Activated naive CD4-positive, alpha-beta T cell treated with anti-CD3 and anti-CD28 coated beads, Interleukin-2, amount 10 ng/mL, durations not matched to agents 7 days and 5 days (primary cell): ENCODE data around the gene ZFP36L1.

Experiments
- CTCF ChIA-PET: fragments of 350-600 bp; sonication (Branson Sonifier 250); formaldehyde crosslinking; loops from one replicate; lab custom pipeline; 2021; ENCODE audit warnings: antibody characterized with exemption; lab: Charles Lee
- DNase-seq: peaks from one replicate; pipeline ENCODE4 v3.0.0-alpha.2; 2020
- H3K27ac Mint-ChIP-seq: one replicate; pipeline ENCODE4 v1.8.0; 2021; ENCODE audit warnings: mild to moderate bottlenecking, moderate library complexity, mixed read lengths
- H3K27me3 Mint-ChIP-seq: one replicate; pipeline ENCODE4 v1.8.0; 2021; ENCODE audit warnings: mild to moderate bottlenecking, mixed read lengths
- H3K36me3 Mint-ChIP-seq: one replicate; pipeline ENCODE4 v1.8.0; 2021; ENCODE audit warnings: mixed read lengths
- H3K4me1 Mint-ChIP-seq: one replicate; pipeline ENCODE4 v1.8.0; 2021; ENCODE audit warnings: mixed read lengths
- H3K4me3 Mint-ChIP-seq: one replicate; pipeline ENCODE4 v1.8.0; 2021; ENCODE audit warnings: mild to moderate bottlenecking, moderate library complexity, mixed read lengths
- H3K9me3 Mint-ChIP-seq: one replicate; pipeline ENCODE4 v1.8.0; 2021; ENCODE audit warnings: mixed read lengths

The ZFP36L1 gene

DNA sequence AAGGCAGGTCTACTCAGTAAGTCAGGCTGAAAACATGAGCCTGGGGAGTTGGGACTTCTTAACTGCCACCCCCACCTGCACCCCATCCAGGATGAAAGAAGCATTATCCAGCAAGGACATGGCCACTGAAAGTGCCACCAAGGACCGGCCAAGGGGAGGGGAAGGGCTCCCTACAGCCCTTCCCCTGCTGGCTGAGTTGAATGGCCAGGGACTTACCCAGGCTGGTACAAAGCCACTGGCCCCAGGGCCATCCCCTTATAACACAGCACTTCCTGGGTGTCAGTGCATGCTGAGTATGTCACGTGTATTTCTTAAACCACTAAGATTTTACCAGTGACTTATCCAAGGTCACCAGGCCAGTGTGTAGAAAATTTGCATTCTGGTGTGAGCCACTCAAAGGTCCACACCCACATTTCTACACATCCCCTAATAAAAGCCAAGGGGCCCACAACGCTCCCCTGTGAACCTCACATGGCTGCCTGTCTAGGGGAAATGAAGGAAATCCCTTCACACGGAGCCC is 29.3 kb upstream of the ZFP36L1 start:
- no peak overlapping the region for H3K4me3 Mint-ChIP-seq
- peak overlapping the region; percentile 8 for H3K27ac Mint-ChIP-seq
- no peaks in the 10 kb centered on the region for H3K36me3 Mint-ChIP-seq
- CTCF ChIA-PET = interaction anchor here (0.8 to 11.5 kb wide), 6 partner anchors 21 to 572 kb away, joined by 3 to 149 read pairs (median 38); no protein-coding TSS in a partner anchor
- no peaks in the 10 kb centered on the region for H3K27me3 Mint-ChIP-seq
- no peak for DNase-seq
- H3K9me3 Mint-ChIP-seq = no peaks in the 10 kb centered on the region
- peaks cover 40% of the 10 kb centered on the region for H3K4me1 Mint-ChIP-seq

DNA sequence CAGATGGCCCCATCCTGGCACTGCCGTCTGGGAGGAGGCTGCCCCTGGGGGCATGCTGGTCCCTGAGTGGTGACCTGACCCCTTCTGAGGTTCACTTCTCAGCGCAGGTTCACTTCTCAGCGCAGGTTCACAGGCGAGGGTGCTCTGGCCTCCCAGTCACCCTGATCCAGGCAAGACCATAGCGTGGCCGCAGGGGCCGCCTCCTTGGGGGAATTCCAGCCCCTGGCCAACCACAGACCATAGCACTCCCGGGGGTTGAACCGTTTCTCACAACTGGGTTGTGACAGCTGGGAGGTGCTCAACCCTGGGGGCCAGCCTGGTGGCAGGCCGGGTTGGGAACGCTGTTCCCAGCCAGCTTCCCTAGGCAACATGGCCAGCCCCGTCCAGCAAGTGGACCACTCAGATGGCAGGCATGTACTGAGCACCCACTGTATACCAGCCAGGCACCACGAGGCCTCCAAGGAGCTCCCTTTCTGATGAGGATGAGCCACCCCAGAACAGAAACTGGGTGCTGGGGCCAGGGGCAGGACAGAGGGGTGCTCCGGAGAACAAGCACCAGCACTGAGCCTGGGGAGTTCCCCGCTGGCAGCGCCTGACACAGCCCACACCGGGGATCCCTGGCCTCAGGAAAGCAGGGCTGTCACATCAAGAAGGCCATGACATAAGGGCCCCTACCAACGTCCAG is 28.3 kb upstream of the ZFP36L1 start:
- Mint-ChIP-seq H3K27me3 (no peaks in the 10 kb centered on the region), H3K9me3 (no peaks in the 10 kb centered on the region), H3K27ac (peak overlapping the region; percentile 87), H3K36me3 (no peaks in the 10 kb centered on the region), H3K4me3 (no peak overlapping the region), H3K4me1 (peaks cover 42% of the 10 kb centered on the region)
- CTCF ChIA-PET = interaction anchor here (1.3 to 11.5 kb wide), 7 partner anchors 8 to 888 kb away, joined by 3 to 149 read pairs (median 28); no protein-coding TSS in a partner anchor
- DNase-seq = no peak

DNA sequence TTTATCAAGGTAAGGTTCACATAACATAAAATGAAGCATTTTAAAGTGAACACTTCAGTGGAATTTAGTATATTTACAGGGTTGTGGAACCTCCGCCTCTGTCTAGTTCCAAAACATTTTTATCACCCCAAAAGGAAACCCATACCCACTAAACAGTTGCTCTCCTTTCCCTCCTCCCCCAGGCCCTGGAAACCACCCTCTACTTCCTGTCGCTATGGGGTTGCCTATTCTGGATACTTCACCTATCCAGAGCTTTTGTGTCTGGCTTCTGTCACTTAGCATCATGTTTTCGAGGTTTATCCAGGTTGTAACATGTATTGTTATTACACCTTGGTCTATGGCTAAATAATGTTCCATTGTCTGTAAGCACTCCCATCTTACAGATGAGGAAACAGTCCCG is 27.7 kb upstream of the ZFP36L1 start:
- Mint-ChIP-seq H3K9me3 (no peaks in the 10 kb centered on the region), H3K27me3 (no peaks in the 10 kb centered on the region), H3K4me1 (peaks cover 47% of the 10 kb centered on the region), H3K27ac (peak overlapping the region; percentile 87), H3K36me3 (no peaks in the 10 kb centered on the region), H3K4me3 (peak overlapping the region; percentile 0)
- CTCF ChIA-PET = interaction anchor here (0.9 to 11.5 kb wide), 8 partner anchors 9 to 887 kb away, joined by 3 to 149 read pairs (median 22); no protein-coding TSS in a partner anchor
- peak; percentile 72 for DNase-seq

DNA sequence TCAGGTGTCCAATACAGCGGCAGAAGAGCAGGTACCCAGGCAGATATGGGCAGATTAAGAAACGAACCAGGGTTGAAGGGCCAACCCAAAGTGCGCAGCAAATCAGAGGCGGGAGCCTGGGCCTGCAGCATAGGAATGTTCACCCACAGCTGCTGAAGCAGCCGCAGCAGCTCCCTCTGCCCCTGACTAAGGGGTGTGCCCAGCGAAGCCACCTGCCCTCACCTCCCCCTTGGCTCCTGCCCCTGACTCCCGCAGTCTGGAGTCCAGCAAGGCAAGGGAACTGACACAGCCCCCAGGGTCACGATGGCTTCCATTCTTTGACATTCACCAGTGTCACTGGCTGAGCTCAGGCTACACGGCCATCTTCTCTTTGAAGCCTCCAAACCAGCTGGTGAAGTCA is 27.3 kb upstream of the ZFP36L1 start:
- Mint-ChIP-seq H3K36me3 (no peaks in the 10 kb centered on the region), H3K9me3 (no peaks in the 10 kb centered on the region), H3K27me3 (no peaks in the 10 kb centered on the region), H3K4me1 (peaks cover 51% of the 10 kb centered on the region), H3K27ac (peak overlapping the region; percentile 87), H3K4me3 (no peak overlapping the region)
- peak; percentile 36 for DNase-seq
- CTCF ChIA-PET = interaction anchor here (0.9 to 11.5 kb wide), 9 partner anchors 9 to 887 kb away, joined by 3 to 149 read pairs (median 16); no protein-coding TSS in a partner anchor

DNA sequence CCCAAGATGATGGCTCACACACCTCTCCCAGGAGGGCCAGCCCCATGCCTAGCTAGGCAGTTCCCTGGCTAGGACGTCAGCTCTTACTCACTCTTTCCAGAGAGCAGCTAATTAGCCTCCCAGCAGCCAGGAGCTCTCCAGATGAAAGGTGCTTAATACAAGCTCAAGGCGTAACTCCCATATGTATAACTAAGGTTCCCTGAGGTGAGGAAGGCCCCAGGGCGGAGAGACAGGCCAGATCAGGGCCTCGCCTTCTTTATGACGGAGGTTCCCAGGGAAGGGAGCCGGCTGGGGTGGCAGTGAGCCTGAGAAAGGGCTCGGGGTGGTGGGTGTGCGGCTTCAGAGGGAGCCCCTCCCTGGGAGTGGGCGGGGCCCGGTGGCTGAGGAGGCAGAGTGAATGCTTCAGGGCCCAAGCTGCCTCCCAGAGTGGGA is 26.4 kb upstream of the ZFP36L1 start:
- Mint-ChIP-seq H3K9me3 (no peaks in the 10 kb centered on the region), H3K4me1 (peaks cover 58% of the 10 kb centered on the region), H3K27me3 (no peaks in the 10 kb centered on the region), H3K27ac (no peak overlapping the region), H3K4me3 (no peak overlapping the region), H3K36me3 (no peaks in the 10 kb centered on the region)
- DNase-seq = no peak
- CTCF ChIA-PET = interaction anchor here (1.3 to 11.5 kb wide), 7 partner anchors 10 to 886 kb away, joined by 3 to 149 read pairs (median 28); no protein-coding TSS in a partner anchor

DNA sequence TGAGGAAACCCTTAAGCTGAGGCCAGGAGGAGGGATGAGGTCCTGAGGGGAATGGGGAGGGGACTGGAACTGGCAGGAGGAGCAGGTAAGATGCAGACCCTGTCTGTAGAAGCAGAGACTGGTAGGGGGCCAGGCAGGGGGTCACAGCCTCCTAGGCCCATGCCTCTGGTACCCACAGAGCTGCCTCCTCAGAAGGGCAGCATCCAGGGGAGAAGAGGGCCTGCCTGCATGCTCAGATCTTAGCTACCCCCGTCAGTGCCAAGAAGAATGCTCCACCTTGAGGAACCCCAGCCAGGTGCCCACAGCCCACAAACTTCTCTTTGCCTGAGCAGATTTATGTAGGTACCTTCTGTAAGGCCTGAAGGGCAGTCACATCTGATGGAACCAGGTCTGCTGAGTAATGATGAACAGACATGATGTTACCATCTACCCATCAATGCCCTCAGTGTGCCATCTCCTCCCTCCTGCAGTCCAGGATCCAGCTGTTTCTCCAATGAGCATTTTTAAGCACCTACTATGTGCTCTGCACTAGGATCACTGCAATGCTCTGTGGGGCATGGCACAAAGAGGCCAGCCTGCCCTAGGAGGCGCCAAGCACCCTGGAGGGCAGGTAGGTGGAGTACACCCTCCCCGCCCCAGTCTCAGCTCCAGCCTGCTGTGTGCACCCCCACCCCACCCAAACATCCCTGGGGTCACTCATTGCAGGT is 24.8 kb upstream of the ZFP36L1 start:
- no peak for DNase-seq
- peak overlapping the region; percentile 77 for H3K4me3 Mint-ChIP-seq
- no peaks in the 10 kb centered on the region for H3K36me3 Mint-ChIP-seq
- CTCF ChIA-PET = interaction anchor here (0.8 to 11.5 kb wide), 20 partner anchors 8 to 935 kb away, joined by 3 to 149 read pairs (median 6); no protein-coding TSS in a partner anchor
- no peaks in the 10 kb centered on the region for H3K27me3 Mint-ChIP-seq
- H3K9me3 Mint-ChIP-seq = no peaks in the 10 kb centered on the region
- H3K4me1 Mint-ChIP-seq = peaks cover 73% of the 10 kb centered on the region
- peak overlapping the region; percentile 55 for H3K27ac Mint-ChIP-seq

DNA sequence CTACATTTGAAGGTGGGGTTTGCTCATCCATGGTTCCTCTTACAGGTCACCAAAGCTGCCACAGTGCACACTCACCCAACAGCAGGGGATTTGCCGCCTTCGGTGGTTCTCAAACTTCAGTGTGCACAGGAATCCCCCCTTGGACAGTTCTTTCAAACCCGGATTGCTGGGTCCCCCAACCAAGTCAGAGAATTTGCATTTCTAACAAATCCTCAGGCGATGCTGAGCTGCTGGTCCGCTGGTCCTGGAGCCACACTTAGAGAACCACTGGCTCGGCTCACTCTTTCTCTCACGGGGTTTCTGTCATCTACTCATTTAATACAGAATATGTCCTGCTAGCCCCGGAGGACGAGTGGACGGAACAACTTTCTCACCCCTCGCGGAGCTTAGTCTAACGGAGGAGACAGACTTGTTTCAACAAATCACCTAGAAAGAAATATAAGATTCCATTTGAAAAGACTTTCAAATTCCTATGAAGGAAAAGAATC is 24.1 kb upstream of the ZFP36L1 start:
- Mint-ChIP-seq H3K36me3 (no peaks in the 10 kb centered on the region), H3K27ac (peak overlapping the region; percentile 99), H3K4me3 (peak overlapping the region; percentile 77), H3K27me3 (no peaks in the 10 kb centered on the region), H3K4me1 (peaks cover 73% of the 10 kb centered on the region), H3K9me3 (no peaks in the 10 kb centered on the region)
- CTCF ChIA-PET = interaction anchor here (0.8 to 11.5 kb wide), 26 partner anchors 8 to 977 kb away, joined by 3 to 149 read pairs (median 6); partner anchors contain the start of gene ZFP36L1
- no peak for DNase-seq

DNA sequence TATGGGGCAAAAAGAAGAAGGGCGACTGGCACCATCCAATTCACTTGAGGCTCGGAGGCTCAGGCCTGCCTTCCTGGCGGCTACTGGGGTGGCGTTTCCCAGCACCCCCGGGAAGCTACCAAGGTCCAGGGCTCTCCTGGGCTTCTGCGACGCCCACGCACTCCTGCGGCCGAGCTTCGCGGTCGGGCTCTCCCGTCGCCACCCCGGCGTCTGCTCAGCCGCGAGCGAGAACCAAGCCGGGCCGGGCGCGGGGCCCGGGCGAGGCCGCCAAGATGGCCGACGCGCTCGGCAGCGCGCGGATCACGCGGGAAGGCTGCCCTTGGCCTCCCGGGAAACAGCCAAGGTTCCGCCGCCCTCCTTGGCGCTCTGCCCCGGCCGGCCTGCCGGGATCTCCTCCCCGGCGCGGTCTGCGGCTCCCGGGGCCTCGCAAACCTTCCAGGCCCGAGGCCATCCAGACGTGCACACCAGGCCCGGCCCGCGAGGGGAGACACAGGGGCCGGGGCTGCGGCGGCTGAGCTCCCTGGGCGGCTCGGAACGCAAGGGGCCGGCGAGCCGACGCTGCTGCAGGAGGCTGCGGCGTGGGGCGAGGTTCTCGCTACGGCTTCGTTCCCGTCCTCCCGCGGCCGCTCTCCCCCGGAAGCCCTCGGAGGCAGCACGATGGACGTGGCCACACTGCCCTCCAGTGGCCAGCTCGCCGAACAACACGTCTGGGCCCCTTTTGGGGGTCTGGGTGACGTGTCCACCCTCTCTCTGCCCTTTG is 23.5 kb upstream of the ZFP36L1 start:
- CTCF ChIA-PET = interaction anchor here (0.8 to 11.5 kb wide), 28 partner anchors 9 to 976 kb away, joined by 3 to 149 read pairs (median 6); partner anchors contain the start of gene ZFP36L1
- Mint-ChIP-seq H3K4me1 (peaks cover 72% of the 10 kb centered on the region), H3K9me3 (no peaks in the 10 kb centered on the region), H3K27me3 (no peaks in the 10 kb centered on the region), H3K27ac (peak overlapping the region; percentile 99), H3K4me3 (peak overlapping the region; percentile 77), H3K36me3 (no peaks in the 10 kb centered on the region)
- DNase-seq = peak; percentile 92

DNA sequence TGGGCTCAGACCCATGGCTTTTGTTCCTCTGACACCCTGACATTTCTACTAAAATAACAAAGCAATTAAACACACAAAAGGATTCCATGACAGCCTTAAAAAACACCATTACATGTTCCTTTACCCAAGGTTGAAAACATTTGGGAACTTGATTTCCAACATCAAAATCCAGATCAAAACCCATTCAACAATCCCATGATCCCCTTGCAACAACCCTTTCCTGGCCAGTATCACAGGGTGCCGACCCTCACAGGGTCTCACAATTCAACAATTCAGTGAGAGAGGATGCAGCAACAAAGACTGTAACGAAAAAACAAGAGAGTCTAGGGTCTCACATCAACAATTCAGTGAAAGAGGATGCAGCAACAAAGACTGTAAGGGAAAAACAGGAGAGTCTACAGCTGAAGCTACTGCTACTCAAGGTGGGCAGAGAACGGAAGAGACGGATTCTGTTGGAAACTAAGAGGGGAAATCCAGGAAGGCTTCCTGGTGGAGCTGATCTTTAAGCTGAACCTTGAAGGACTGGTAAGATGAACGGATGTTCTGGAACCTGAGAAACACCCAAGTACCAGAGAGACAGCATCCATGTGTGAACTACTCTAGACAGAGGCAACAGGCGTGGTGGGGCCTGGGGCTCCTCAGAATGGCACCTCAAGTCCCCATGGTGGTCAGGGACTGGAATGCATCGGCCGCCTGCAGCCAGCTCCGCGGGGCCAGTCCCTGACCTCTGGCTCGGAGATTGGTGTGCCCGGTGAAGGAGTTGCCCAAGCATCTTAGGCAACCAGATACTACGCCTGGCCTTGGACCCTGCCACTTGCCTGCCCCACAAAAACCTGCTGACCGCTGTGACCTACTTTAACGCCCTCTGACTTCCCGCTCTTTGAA is 22.7 kb upstream of the ZFP36L1 start:
- Mint-ChIP-seq H3K27me3 (peaks cover 4% of the 10 kb centered on the region), H3K36me3 (no peaks in the 10 kb centered on the region), H3K9me3 (no peaks in the 10 kb centered on the region), H3K4me1 (peaks cover 66% of the 10 kb centered on the region), H3K4me3 (peak overlapping the region; percentile 77), H3K27ac (peak overlapping the region; percentile 99)
- CTCF ChIA-PET = interaction anchor here (0.8 to 11.5 kb wide), 18 partner anchors 12 to 975 kb away, joined by 3 to 149 read pairs (median 7); partner anchors contain the start of gene ZFP36L1
- no peak for DNase-seq

DNA sequence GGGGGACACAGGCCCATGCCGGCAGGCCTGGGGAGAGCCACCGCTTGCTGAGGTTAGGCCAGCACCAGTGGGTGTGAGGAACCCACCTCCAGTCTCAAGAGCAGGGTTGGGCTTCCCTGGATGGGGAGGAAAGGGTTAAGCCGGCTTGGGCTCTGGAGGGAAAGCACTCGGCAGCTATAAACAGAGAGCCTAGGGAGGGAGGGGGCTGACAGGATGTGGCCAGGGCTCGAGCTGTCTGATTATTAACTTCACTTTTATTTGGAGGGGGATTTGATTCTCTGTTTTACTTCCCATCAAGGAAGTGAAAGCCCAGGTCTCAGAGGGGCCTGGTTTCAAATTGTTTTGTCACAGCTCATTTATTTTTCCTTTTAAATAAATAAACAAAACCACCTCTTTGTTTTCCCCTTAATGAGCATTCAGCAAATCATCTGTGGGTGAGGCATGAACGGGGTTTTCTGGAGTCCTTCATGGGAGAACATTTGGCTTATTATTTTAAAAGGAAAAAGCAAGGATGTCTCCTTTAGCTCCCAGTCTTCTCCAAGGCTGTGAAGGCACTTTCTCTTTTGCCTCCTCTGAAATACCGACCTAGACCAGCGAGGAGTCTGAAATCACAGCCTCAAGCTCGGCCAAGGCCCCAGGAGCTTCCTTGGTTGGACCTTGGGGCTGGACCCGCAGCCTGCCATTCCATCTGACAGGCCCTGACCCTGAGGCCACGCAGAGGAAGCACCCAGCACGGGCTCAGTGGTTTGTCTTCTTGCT is 21.9 kb upstream of the ZFP36L1 start:
- CTCF ChIA-PET = interaction anchor here (0.6 to 11.5 kb wide), 13 partner anchors 10 to 882 kb away, joined by 3 to 149 read pairs (median 5); partner anchors contain the start of gene ZFP36L1
- peak; percentile 78 for DNase-seq
- no peaks in the 10 kb centered on the region for H3K9me3 Mint-ChIP-seq
- peak overlapping the region; percentile 77 for H3K4me3 Mint-ChIP-seq
- no peaks in the 10 kb centered on the region for H3K36me3 Mint-ChIP-seq
- peaks cover 4% of the 10 kb centered on the region for H3K27me3 Mint-ChIP-seq
- peak overlapping the region; percentile 99 for H3K27ac Mint-ChIP-seq
- peaks cover 57% of the 10 kb centered on the region for H3K4me1 Mint-ChIP-seq

DNA sequence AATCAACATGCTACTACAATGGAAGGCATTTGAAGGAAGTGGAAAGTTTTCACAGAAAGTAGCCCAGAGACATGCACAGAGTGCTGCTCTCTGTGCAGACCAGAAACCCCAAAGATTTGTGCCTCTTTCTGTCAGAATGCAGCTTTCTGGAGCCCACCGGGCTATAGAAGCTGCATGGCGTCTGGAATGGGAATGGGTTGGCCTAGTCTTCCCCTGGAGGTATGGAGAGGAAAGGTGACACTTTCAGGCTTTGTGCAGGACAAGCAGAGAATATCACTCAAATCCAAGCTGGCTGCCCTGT is 21.3 kb upstream of the ZFP36L1 start:
- peak overlapping the region; percentile 99 for H3K27ac Mint-ChIP-seq
- peak overlapping the region; percentile 77 for H3K4me3 Mint-ChIP-seq
- DNase-seq = no peak
- H3K4me1 Mint-ChIP-seq = peaks cover 52% of the 10 kb centered on the region
- peaks cover 4% of the 10 kb centered on the region for H3K27me3 Mint-ChIP-seq
- H3K9me3 Mint-ChIP-seq = no peaks in the 10 kb centered on the region
- CTCF ChIA-PET = interaction anchor here (0.6 to 11.5 kb wide), 9 partner anchors 10 to 564 kb away, joined by 4 to 149 read pairs (median 4); no protein-coding TSS in a partner anchor
- no peaks in the 10 kb centered on the region for H3K36me3 Mint-ChIP-seq

DNA sequence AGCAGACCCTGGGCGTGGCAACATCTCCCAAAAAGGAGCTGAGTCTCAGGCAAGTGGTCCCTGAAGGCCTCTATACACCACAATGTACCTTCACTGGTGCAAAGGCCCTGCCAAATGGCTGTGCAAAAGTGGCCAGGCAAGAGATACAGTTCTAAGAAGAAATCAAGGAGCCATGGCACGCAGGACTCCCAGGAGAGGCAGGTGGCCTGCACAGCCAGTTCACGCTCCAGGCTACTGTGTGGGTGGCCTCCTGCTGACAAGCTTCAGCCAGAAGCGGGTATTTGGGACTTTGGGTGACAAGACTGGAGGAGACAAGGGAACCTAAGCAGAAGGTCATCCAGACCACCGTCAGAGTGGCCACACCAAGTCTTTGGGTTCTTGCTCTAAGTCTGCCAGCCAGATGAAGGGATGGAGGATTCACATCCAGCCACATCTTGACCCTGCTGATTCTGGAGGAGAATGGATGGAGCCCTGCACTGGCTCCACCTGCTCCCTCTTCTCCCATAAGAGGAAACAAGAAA is 20.5 kb upstream of the ZFP36L1 start:
- Mint-ChIP-seq H3K9me3 (no peaks in the 10 kb centered on the region), H3K4me3 (no peak overlapping the region), H3K36me3 (no peaks in the 10 kb centered on the region), H3K27me3 (peaks cover 4% of the 10 kb centered on the region), H3K4me1 (peaks cover 49% of the 10 kb centered on the region), H3K27ac (peak overlapping the region; percentile 99)
- CTCF ChIA-PET = interaction anchor here (1.0 to 11.5 kb wide), 8 partner anchors 10 to 563 kb away, joined by 3 to 149 read pairs (median 4); partner anchors contain the start of gene ZFP36L1
- DNase-seq = no peak
